ENCODE data around the gene PMPCA. TPM values are rescaled to one million over a fixed set of nuclear protein-coding genes. Genes with fewer than 3 reads are reported as not detected.

Gene PMPCA
- polyA plus RNA-seq, 1 of the 3 experiments (the other 2 are of a cell fraction) = 125 TPM

DNA sequence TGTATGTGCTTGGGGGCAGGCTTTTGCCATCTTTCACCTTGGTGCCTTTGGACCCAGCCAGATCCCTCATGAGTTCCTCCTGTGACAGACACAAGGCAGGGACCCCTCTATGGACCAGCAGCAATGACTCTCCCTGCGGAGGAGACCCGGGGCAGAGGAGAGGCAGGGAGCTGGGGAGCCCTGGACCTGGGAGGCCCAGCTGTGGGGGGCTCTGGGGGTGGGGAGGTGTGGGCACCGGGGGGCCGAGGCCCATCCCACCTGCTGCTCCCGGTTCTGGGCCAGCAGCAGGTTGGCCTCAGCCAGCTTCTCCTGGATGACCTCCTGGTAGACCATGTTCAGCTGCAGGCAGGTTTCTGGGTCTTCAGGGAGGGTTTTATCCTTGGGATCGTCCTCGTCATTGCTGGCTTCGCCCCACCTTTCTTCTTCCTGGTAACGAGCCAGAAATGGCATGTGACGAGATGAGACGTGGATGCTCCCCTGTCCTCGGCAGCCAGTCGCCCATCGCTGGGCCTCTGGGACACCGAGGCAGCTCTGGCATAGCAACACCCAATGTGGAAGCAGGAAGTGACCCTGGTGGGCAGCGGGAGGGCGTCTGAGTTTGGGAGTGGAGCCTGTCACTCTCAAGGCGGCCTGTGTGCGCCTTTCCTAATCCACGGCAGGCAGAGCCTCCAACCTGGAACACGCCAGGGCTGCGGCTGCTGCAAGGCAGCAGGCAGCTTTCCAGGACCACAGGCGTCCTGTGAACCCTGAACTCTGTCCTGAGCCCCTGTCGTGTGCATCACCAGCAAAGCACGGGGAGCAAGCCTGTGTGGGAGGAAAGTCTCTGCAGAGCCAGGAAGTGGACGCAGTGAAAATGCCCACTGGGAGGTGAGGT lies 14.9 kb upstream of the PMPCA start:
- Histone ChIP-seq H3K4me1 (ENCODE audit: control insufficient read depth in 1 of 2, insufficient read depth in 2 of 2, low read depth in 1 of 2, low read length in 1 of 2) (peaks cover 3 to 17% of the 10 kb centered on the region in 2 experiments; a peak in 2 of 4 replicates), H3K4me3 (ENCODE audit: low read depth in 2 of 2, low read length in 1 of 2) (no peak overlapping the region), H3K36me3 (replicated peaks in 1 of 2; ENCODE audit: control insufficient read depth in 1 of 2, insufficient read depth in 2 of 2, low read length in 1 of 2) (peaks cover 34 to 73% of the 10 kb centered on the region in 2 experiments), H3K27me3 (ENCODE audit: insufficient read depth) (no peaks in the 10 kb centered on the region), H3K9me2 (no peaks in the 10 kb centered on the region), H2AFZ (ENCODE audit: low read depth) (no peak overlapping the region), H3K9me3 (no peaks in the 10 kb centered on the region), H3K79me2 (ENCODE audit: insufficient read depth) (peaks cover 41% of the 10 kb centered on the region), H4K20me1 (ENCODE audit: insufficient read depth) (peaks cover 5% of the 10 kb centered on the region; the same call in 1 of the 2 replicates), H3K9ac (no peak overlapping the region), H3K4me2 (no peak overlapping the region), H3F3A (replicated peaks; ENCODE audit: insufficient read depth) (peaks cover 1% of the 10 kb centered on the region), H3K27ac (ENCODE audit: low read depth in 2 of 2, low read length in 1 of 2) (no peak overlapping the region)
- WGBS (ENCODE audit: low lambda C conversion rate) = 97% methylated on average over 21 of the region's 26 CpGs
- ChIA-PET CTCF (interaction anchor here (0.8 to 6.8 kb wide), 5 partner anchors 15 to 83 kb away, joined by 3 to 42 read pairs (median 4); partner anchors contain the start of genes DNLZ, ENTR1 and PMPCA), POLR2A (interaction anchor here (0.8 to 4.0 kb wide), 2 partner anchors 21 to 68 kb away, joined by 3 to 21 read pairs; partner anchors contain the start of genes CARD9 and GPSM1)
- no peak for DNase-seq
- TF ChIP-seq GABPA (IDR thresholded peaks at IDR 0.05; ENCODE audit: low read depth) = no peak

GRCh38 chr9:136396219-136396515 lies 14.3 kb upstream of the PMPCA start:
- peaks cover 6% of the 10 kb centered on the region for H3F3A ChIP-seq (replicated peaks; ENCODE audit: insufficient read depth)
- H3K9me2 ChIP-seq = no peaks in the 10 kb centered on the region
- ChIA-PET CTCF (interaction anchor here (0.8 to 6.8 kb wide), 6 partner anchors 12 to 83 kb away, joined by 3 to 42 read pairs (median 4); partner anchors contain the start of genes DNLZ, ENTR1 and PMPCA), POLR2A (interaction anchor here (0.8 to 4.0 kb wide), 2 partner anchors 22 to 69 kb away, joined by 3 to 21 read pairs; partner anchors contain the start of genes CARD9 and GPSM1)
- H3K9me3 ChIP-seq = no peaks in the 10 kb centered on the region
- H4K20me1 ChIP-seq (ENCODE audit: insufficient read depth) = peaks cover 5% of the 10 kb centered on the region; the same call in 1 of the 2 replicates
- no peak for DNase-seq
- no peak overlapping the region for H3K4me3 ChIP-seq (ENCODE audit: low read depth in 2 of 2, low read length in 1 of 2)
- H3K27me3 ChIP-seq (ENCODE audit: insufficient read depth) = no peaks in the 10 kb centered on the region
- peaks cover 30 to 72% of the 10 kb centered on the region in 2 experiments for H3K36me3 ChIP-seq (replicated peaks in 1 of 2; ENCODE audit: control insufficient read depth in 1 of 2, insufficient read depth in 2 of 2, low read length in 1 of 2)
- no peak overlapping the region for H2AFZ ChIP-seq (ENCODE audit: low read depth)
- no peak overlapping the region for H3K9ac ChIP-seq
- H3K4me1 ChIP-seq (ENCODE audit: control insufficient read depth in 1 of 2, insufficient read depth in 2 of 2, low read depth in 1 of 2, low read length in 1 of 2) = peaks cover 3 to 19% of the 10 kb centered on the region in 2 experiments; a peak in 2 of 4 replicates
- peaks cover 40% of the 10 kb centered on the region for H3K79me2 ChIP-seq (ENCODE audit: insufficient read depth)
- no peak overlapping the region for H3K27ac ChIP-seq (ENCODE audit: low read depth in 2 of 2, low read length in 1 of 2)
- TF ChIP-seq ELF1 (IDR thresholded peaks at IDR 0.05) = no peak
- TF ChIP-seq TCF12 (IDR thresholded peaks at IDR 0.05) = no peak
- TF ChIP-seq GABPA (IDR thresholded peaks at IDR 0.05; ENCODE audit: low read depth) = no peak
- no peak for TF ChIP-seq FOSL2 (IDR thresholded peaks at IDR 0.05; ENCODE audit: borderline replicate concordance, low read depth)
- no peak for TF ChIP-seq RCOR1 (IDR thresholded peaks at IDR 0.05; ENCODE audit: low read length)
- TF ChIP-seq FOXJ3 (CRISPR knock-in tag; IDR thresholded peaks at IDR 0.05) = no peak
- no peak for TF ChIP-seq FOXM1 (IDR thresholded peaks at IDR 0.05; ENCODE audit: low read depth)
- no peak for TF ChIP-seq EZH2phosphoT487 (IDR thresholded peaks at IDR 0.05; ENCODE audit: borderline replicate concordance, low read depth)
- no peak overlapping the region for H3K4me2 ChIP-seq
- WGBS (ENCODE audit: low lambda C conversion rate) = 90% methylated on average over 4 of the region's 4 CpGs

DNA sequence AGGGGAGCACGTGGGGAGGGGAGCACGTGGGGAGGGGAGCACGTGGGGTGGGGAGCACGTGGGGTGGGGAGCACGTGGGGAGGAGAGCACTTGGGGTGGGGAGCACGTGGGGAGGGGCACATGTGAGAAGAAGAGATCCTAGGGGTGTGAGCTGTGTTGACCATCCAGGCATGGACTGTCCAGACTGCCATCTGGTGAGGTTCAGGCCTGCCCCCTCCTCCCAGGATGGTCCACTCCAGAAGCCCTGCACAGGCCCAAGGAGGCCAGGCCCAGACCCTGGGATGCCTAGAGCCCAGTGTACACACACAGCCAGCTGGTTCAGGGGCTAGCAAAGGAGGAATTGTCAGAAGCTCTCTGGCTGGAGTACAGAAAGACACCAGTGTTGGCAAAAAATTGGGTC lies 12.8 kb upstream of the PMPCA start:
- no peak overlapping the region for H2AFZ ChIP-seq (ENCODE audit: low read depth)
- H3F3A ChIP-seq (replicated peaks; ENCODE audit: insufficient read depth) = peaks cover 10% of the 10 kb centered on the region
- 88% methylated on average over 5 of the region's 6 CpGs for WGBS (ENCODE audit: low lambda C conversion rate)
- no peaks in the 10 kb centered on the region for H3K27me3 ChIP-seq (ENCODE audit: insufficient read depth)
- H3K4me1 ChIP-seq (ENCODE audit: control insufficient read depth in 1 of 2, insufficient read depth in 2 of 2, low read depth in 1 of 2, low read length in 1 of 2) = peaks cover 3 to 19% of the 10 kb centered on the region in 2 experiments; a peak in 2 of 4 replicates
- peaks cover 38% of the 10 kb centered on the region for H3K79me2 ChIP-seq (ENCODE audit: insufficient read depth)
- CTCF ChIA-PET = interaction anchor here (0.8 to 6.8 kb wide), 5 partner anchors 23 to 222 kb away, joined by 3 to 42 read pairs (median 3); partner anchors contain the start of gene DNLZ
- no peak overlapping the region for H3K9ac ChIP-seq
- H3K27ac ChIP-seq (ENCODE audit: low read depth in 2 of 2, low read length in 1 of 2) = no peak overlapping the region
- H3K4me3 ChIP-seq (ENCODE audit: low read depth in 2 of 2, low read length in 1 of 2) = no peak overlapping the region
- H3K9me3 ChIP-seq = no peaks in the 10 kb centered on the region
- POLR2A ChIA-PET = interaction anchor here (4.0 kb wide), 1 partner anchor 24 kb away, joined by 21 read pairs; the partner anchor contains the start of gene CARD9
- peaks cover 5% of the 10 kb centered on the region; the same call in 1 of the 2 replicates for H4K20me1 ChIP-seq (ENCODE audit: insufficient read depth)
- H3K4me2 ChIP-seq = no peak overlapping the region
- TF ChIP-seq CHD2 (IDR thresholded peaks at IDR 0.05; ENCODE audit: low read length, partially characterized antibody) = no peak
- no peak for TF ChIP-seq RCOR1 (IDR thresholded peaks at IDR 0.05; ENCODE audit: low read length)
- no peak for TF ChIP-seq TCF12 (IDR thresholded peaks at IDR 0.05)
- TF ChIP-seq NRF1 (IDR thresholded peaks at IDR 0.05; ENCODE audit: low read depth, low read length) = no peak
- TF ChIP-seq GATA2 (CRISPR knock-in tag; IDR thresholded peaks at IDR 0.05) = no peak
- TF ChIP-seq SIN3A (IDR thresholded peaks at IDR 0.05; ENCODE audit: borderline replicate concordance, low read depth, low read length) = no peak
- no peak for TF ChIP-seq JUND (IDR thresholded peaks at IDR 0.05)
- no peak for DNase-seq
- peaks cover 26 to 71% of the 10 kb centered on the region in 2 experiments for H3K36me3 ChIP-seq (replicated peaks in 1 of 2; ENCODE audit: control insufficient read depth in 1 of 2, insufficient read depth in 2 of 2, low read length in 1 of 2)
- H3K9me2 ChIP-seq = no peaks in the 10 kb centered on the region

Data from SK-N-SH (cell line).